ENCODE results near the gene MMP11.

The MMP11 gene

DNA sequence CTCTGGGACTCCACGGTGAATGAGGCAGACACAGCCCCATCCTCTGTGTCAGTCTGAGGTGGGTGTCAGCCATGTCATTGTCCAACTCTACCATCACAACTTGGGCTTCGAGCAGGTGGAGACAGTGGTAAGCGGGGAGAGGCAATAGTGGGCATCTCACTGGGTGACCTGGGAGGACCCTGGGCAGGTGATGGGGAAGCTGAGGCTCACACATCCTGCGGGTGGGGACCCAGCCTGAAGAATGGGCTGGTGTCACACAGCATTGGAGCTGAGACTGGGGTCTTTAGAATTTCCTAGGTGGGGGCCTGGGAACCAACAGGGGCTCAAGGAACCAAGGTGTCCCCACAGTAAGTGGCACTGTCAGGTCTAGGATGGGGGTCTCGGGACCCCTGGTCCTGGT, 7.1 kb downstream of the MMP11 start:
- Histone ChIP-seq H3K36me3 (no peaks in the 10 kb centered on the region), H3K4me3 (no peak overlapping the region), H3K27ac (no peak overlapping the region), H3K4me1 (peaks cover 0 to 27% (median 13%) of the 10 kb centered on the region in 4 donors), H3K9me3 (no peaks in the 10 kb centered on the region), H3K27me3 (no peaks in the 10 kb centered on the region)
- TF ChIP-seq, protein P1, sequence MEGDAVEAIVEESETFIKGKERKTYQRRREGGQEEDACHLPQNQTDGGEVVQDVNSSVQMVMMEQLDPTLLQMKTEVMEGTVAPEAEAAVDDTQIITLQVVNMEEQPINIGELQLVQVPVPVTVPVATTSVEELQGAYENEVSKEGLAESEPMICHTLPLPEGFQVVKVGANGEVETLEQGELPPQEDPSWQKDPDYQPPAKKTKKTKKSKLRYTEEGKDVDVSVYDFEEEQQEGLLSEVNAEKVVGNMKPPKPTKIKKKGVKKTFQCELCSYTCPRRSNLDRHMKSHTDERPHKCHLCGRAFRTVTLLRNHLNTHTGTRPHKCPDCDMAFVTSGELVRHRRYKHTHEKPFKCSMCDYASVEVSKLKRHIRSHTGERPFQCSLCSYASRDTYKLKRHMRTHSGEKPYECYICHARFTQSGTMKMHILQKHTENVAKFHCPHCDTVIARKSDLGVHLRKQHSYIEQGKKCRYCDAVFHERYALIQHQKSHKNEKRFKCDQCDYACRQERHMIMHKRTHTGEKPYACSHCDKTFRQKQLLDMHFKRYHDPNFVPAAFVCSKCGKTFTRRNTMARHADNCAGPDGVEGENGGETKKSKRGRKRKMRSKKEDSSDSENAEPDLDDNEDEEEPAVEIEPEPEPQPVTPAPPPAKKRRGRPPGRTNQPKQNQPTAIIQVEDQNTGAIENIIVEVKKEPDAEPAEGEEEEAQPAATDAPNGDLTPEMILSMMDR (IDR thresholded peaks at IDR 0.05) = no peak
- intact Hi-C loops (cut with DNase I; ENCODE audit: low total_unique reads) = no loop called here
- DNase-seq = no peak

DNA sequence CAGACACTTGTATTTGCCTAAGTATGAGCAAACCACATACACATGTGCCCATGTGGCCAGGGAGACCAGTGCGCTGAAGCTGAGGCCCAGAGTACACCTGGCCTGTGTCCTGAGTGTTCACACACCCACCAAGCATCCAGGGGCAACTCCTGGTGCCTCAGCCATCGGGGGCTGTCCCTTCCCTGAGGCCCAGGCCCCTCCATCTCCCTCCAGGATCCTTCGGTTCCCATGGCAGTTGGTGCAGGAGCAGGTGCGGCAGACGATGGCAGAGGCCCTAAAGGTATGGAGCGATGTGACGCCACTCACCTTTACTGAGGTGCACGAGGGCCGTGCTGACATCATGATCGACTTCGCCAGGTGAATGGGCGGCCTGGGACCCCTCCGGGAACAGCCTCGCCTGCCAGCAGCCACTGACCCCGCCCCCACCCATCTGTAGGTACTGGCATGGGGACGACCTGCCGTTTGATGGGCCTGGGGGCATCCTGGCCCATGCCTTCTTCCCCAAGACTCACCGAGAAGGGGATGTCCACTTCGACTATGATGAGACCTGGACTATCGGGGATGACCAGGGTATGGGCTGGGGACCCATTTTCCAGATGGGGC, 7.6 kb downstream of the MMP11 start:
- Histone ChIP-seq H3K27me3 (no peaks in the 10 kb centered on the region), H3K36me3 (no peaks in the 10 kb centered on the region), H3K9me3 (no peaks in the 10 kb centered on the region), H3K4me3 (no peak overlapping the region), H3K27ac (no peak overlapping the region), H3K4me1 (peaks cover 0 to 22% (median 9%) of the 10 kb centered on the region in 4 donors)
- DNase-seq = no peak
- intact Hi-C loops (cut with DNase I; ENCODE audit: low total_unique reads) = no loop called here
- TF ChIP-seq, protein P1 (IDR thresholded peaks at IDR 0.05) = no peak

DNA sequence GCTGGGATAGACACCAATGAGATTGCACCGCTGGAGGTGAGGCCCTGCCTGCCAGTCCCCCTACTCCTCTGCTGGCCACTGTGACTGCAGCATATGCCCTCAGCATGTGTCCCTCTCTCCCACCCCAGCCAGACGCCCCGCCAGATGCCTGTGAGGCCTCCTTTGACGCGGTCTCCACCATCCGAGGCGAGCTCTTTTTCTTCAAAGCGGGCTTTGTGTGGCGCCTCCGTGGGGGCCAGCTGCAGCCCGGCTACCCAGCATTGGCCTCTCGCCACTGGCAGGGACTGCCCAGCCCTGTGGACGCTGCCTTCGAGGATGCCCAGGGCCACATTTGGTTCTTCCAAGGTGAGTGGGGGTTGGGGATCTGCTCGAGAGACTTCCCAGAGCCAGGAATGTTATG, 8.4 kb downstream of the MMP11 start:
- no peak overlapping the region for H3K27ac ChIP-seq
- intact Hi-C loops (cut with DNase I; ENCODE audit: low total_unique reads) = no loop called here
- no peaks in the 10 kb centered on the region for H3K27me3 ChIP-seq
- TF ChIP-seq, protein P1 (IDR thresholded peaks at IDR 0.05) = no peak
- no peak overlapping the region for H3K4me3 ChIP-seq
- H3K36me3 ChIP-seq = no peaks in the 10 kb centered on the region
- DNase-seq = no peak
- peaks cover 0 to 23% (median 12%) of the 10 kb centered on the region in 4 donors for H3K4me1 ChIP-seq
- H3K9me3 ChIP-seq = no peaks in the 10 kb centered on the region

DNA sequence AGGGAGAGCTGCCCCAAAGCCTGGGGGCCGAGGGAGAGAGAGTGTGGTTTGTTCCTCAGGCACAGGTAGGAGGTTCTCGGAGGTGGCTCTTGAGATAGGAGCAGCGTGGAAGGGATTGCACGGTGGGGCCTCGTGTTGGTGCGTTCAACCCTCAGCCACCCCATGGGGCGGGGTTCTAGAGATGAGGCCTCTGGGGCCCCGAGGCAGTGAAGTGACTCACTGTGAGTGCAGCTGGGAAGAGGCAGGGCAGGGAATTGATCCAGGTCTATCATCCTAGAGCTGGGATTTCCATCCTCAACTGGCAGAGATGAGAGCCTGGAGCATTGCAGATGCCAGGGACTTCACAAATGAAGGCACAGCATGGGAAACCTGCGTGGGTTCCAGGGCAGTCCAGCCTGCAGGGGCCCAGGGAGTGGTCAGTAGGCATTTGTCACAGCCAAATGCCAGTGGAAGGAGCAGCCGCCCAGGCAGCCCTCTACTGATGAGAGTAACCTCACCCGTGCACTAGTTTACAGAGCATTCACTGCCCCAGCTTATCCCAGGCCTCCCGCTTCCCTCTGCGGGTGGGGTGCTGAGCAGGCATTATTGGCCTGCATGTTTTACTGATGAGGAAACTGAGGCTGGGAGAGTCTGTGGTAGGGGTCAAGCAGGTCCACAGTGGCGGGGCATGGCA, 9.0 kb downstream of the MMP11 start:
- H3K27ac ChIP-seq = no peak overlapping the region
- TF ChIP-seq, protein P1 (IDR thresholded peaks at IDR 0.05) = no peak
- H3K9me3 ChIP-seq = no peaks in the 10 kb centered on the region
- intact Hi-C loops (cut with DNase I; ENCODE audit: low total_unique reads) = no loop called here
- DNase-seq = peak in 1 of 2 donors; percentile 49
- peaks cover 0 to 24% (median 16%) of the 10 kb centered on the region in 4 donors for H3K4me1 ChIP-seq
- no peaks in the 10 kb centered on the region for H3K36me3 ChIP-seq
- H3K27me3 ChIP-seq = no peaks in the 10 kb centered on the region
- no peak overlapping the region for H3K4me3 ChIP-seq

DNA sequence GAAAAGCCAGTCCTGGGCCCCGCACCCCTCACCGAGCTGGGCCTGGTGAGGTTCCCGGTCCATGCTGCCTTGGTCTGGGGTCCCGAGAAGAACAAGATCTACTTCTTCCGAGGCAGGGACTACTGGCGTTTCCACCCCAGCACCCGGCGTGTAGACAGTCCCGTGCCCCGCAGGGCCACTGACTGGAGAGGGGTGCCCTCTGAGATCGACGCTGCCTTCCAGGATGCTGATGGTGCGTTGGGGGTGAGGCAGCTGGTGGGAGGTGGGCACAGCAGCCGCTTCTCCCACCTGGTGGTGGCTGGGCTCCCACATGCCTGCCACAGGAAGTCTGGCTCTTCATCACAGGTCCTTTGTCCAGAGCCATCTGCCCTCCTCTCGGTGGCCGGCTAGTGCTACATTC, 9.6 kb downstream of the MMP11 start:
- DNase-seq = no peak
- Histone ChIP-seq H3K4me1 (peaks cover 0 to 21% (median 16%) of the 10 kb centered on the region in 4 donors), H3K4me3 (no peak overlapping the region), H3K9me3 (no peaks in the 10 kb centered on the region), H3K27ac (no peak overlapping the region), H3K27me3 (no peaks in the 10 kb centered on the region), H3K36me3 (no peaks in the 10 kb centered on the region)
- TF ChIP-seq, protein P1 (IDR thresholded peaks at IDR 0.05) = no peak
- intact Hi-C loops (cut with DNase I; ENCODE audit: low total_unique reads) = no loop called here
